A549 (cell line): Measurements from ENCODE around the gene SLC39A11. TPM values are rescaled to one million over a fixed set of nuclear protein-coding genes. Genes with fewer than 3 reads are reported as not detected.

Experiments used
- ATAC-seq, 2 experiments: fragments of 200-7000 bp in 1 of 2; fragments of >200 bp in 1 of 2; cut with Nextera tagmentation in 1 of 2; cut with Tn5 transposase in 1 of 2; 3 replicates each; pipeline versions ENCODE4 v1.8.0 to v1.9.1; 2018 to 2020; ENCODE audit warnings: mild to moderate bottlenecking in 1 of 2, moderate library complexity in 1 of 2
- CTCF ChIA-PET: fragments of 300-600 bp; sonication (Branson Sonifier 250); formaldehyde crosslinking; extraction: SDS; loops from one replicate; lab custom pipeline; 2021; ENCODE audit warnings: antibody characterized with exemption, inconsistent platforms; lab: Yijun Ruan, JAX
- POLR2A ChIA-PET: fragments of 350-600 bp; formaldehyde crosslinking; extraction: SDS; loops from one replicate; lab custom pipeline; 2021; ENCODE audit warnings: antibody characterized with exemption, inconsistent platforms; lab: Yijun Ruan, JAX
- DNase-seq, 2 experiments: peaks; one replicate each; pipeline versions ENCODE4 v3.0.0 to v3.0.0-alpha.2; 2011 to 2016; ENCODE audit warnings: low read depth in 1 of 2, low spot score in 1 of 2
- FAIRE-seq: peaks from 2 replicates; lab custom pipeline; 2011; peaks lifted over from hg19 to GRCh38; lab: Jason Lieb, UNC
- H3K27ac ChIP-seq, 2 experiments: fragments of >200 bp; sonication (Bioruptor Twin); formaldehyde crosslinking; 3 replicates each; pipeline ENCODE4 v1.5.1; 2016 to 2017
- H3K4me1 ChIP-seq: fragments of >200 bp; sonication (Bioruptor Twin); formaldehyde crosslinking; 3 replicates; pipeline ENCODE4 v1.6.1; 2016
- H3K4me2 ChIP-seq: fragments of >200 bp; sonication (Bioruptor Twin); formaldehyde crosslinking; 3 replicates; pipeline ENCODE4 v1.6.1; 2016
- H3K4me3 ChIP-seq: fragments of >200 bp; sonication (Bioruptor Twin); formaldehyde crosslinking; 3 replicates; pipeline ENCODE4 v1.5.1; 2016
- H3K9me3 ChIP-seq: fragments of >200 bp; sonication (Bioruptor Twin); formaldehyde crosslinking; 3 replicates; pipeline ENCODE4 v1.6.1; 2016
- ATOH8 ChIP-seq: fragments of 250-450 bp; sonication (Bioruptor Pico); IDR thresholded peaks from 2 replicates; pipeline ENCODE4 v1.5.0; 2020; ENCODE audit warnings: low read depth, mild to moderate bottlenecking, moderate library complexity
- BCL3 ChIP-seq: fragments of >200 bp; sonication (Bioruptor Twin); formaldehyde crosslinking; IDR thresholded peaks from 3 replicates; pipeline ENCODE4 v1.6.1; 2016
- CBX8 ChIP-seq: fragments of 200-600 bp; sonication (generic); IDR thresholded peaks from 2 replicates; pipeline ENCODE4 v1.6.1; 2016
- E2F6 ChIP-seq: IDR thresholded peaks from 2 replicates; pipeline ENCODE4 v1.6.1; 2012; ENCODE audit warnings: low read depth, borderline replicate concordance
- FOXS1 ChIP-seq: fragments of 250-450 bp; sonication (Bioruptor Pico); IDR thresholded peaks from 2 replicates; pipeline ENCODE4 v1.5.0; 2020; ENCODE audit warnings: mild to moderate bottlenecking, moderate library complexity
- HDAC2 ChIP-seq: fragments of 200-600 bp; sonication (generic); IDR thresholded peaks from 2 replicates; pipeline ENCODE4 v1.6.1; 2016
- HES2 ChIP-seq: fragments of >200 bp; sonication (Bioruptor Twin); formaldehyde crosslinking; IDR thresholded peaks from 2 replicates; pipeline ENCODE4 v1.6.1; 2016
- HEYL ChIP-seq: fragments of 250-450 bp; sonication (Bioruptor Pico); IDR thresholded peaks from 2 replicates; pipeline ENCODE4 v1.8.0; 2021; ENCODE audit warnings: mild to moderate bottlenecking, moderate library complexity
- HOXB13 ChIP-seq: fragments of 250-450 bp; sonication (Bioruptor Pico); IDR thresholded peaks from 2 replicates; pipeline ENCODE4 v1.5.0; 2020; ENCODE audit warnings: low read depth, mild to moderate bottlenecking, moderate library complexity
- JUNB ChIP-seq: fragments of >200 bp; sonication (Bioruptor Twin); formaldehyde crosslinking; IDR thresholded peaks from 2 replicates; pipeline ENCODE4 v1.6.1; 2016
- KDM1A ChIP-seq: fragments of 200-600 bp; sonication (generic); IDR thresholded peaks from 2 replicates; pipeline ENCODE4 v1.6.1; 2016; ENCODE audit warnings: low read depth, mild to moderate bottlenecking
- KDM5A ChIP-seq: fragments of 200-600 bp; sonication (generic); IDR thresholded peaks from 2 replicates; pipeline ENCODE4 v1.6.1; 2016; ENCODE audit warnings: antibody characterized with exemption, mild to moderate bottlenecking
- MAZ ChIP-seq: fragments of 150-350 bp; IDR thresholded peaks from 2 replicates; pipeline ENCODE4 v1.6.1; 2014; ENCODE audit warnings: antibody characterized with exemption, low read depth, low read length, borderline replicate concordance
- MYC ChIP-seq: IDR thresholded peaks from 2 replicates; pipeline ENCODE4 v1.6.1; 2012; ENCODE audit warnings: mild to moderate bottlenecking, inconsistent platforms, low read length, improper control_type of control experiment, borderline replicate concordance
- NR3C1 ChIP-seq: fragments of >200 bp; sonication (Bioruptor Twin); formaldehyde crosslinking; IDR thresholded peaks from 3 replicates; pipeline ENCODE4 v1.6.1; 2017
- POLR2A ChIP-seq: IDR thresholded peaks from 2 replicates; pipeline ENCODE4 v1.6.1; 2012; ENCODE audit warnings: mild to moderate bottlenecking, low read length
- SMC3 ChIP-seq: fragments of >200 bp; sonication (Bioruptor Twin); formaldehyde crosslinking; IDR thresholded peaks from 3 replicates; pipeline ENCODE4 v1.6.1; 2018; ENCODE audit warnings: inconsistent platforms
- SREBF2 ChIP-seq: fragments of 450-650 bp; IDR thresholded peaks from 2 replicates; pipeline ENCODE4 v1.6.1; 2014; ENCODE audit warnings: mild to moderate bottlenecking, moderate library complexity
- ZC3H11A ChIP-seq: fragments of 450-650 bp; IDR thresholded peaks from 2 replicates; pipeline ENCODE4 v1.6.1; 2014; ENCODE audit warnings: antibody characterized with exemption, mild to moderate bottlenecking
- WGBS: methylation state at CpG from one replicate; pipeline ENCODE4 v1.1.6; 2017; ENCODE audit errors: missing lambda C conversion rate; 5-methylcytosine and 5-hydroxymethylcytosine counted together
- polyA plus RNA-seq, 4 experiments: library from polyadenylated mRNA; depleted of rRNA in 3 of 4; stranded (reverse); fragments of >200 nt; fragmentation: RNase III in 1 of 4; extraction: RNeasy Plus Mini Kit Qiagen cat#74134 plus additional on column Dnase treatment in 1 of 4; gene quantifications; 2 replicates in 3 of 4; 3 replicates in 1 of 4; pipeline ENCODE4 v1.2.3, GENCODE V29; 2011 to 2017
- TF ChIP-seq, protein P1 (sequence below): fragments of 150-350 bp; IDR thresholded peaks from 2 replicates; pipeline ENCODE4 v1.6.1; 2014; ENCODE audit warnings: low read depth, mild to moderate bottlenecking, low read length

The SLC39A11 gene
- polyA plus RNA-seq, 2 of the 4 experiments (the other 2 are of a cell fraction) = 18.4 to 25.2 TPM

DNA sequence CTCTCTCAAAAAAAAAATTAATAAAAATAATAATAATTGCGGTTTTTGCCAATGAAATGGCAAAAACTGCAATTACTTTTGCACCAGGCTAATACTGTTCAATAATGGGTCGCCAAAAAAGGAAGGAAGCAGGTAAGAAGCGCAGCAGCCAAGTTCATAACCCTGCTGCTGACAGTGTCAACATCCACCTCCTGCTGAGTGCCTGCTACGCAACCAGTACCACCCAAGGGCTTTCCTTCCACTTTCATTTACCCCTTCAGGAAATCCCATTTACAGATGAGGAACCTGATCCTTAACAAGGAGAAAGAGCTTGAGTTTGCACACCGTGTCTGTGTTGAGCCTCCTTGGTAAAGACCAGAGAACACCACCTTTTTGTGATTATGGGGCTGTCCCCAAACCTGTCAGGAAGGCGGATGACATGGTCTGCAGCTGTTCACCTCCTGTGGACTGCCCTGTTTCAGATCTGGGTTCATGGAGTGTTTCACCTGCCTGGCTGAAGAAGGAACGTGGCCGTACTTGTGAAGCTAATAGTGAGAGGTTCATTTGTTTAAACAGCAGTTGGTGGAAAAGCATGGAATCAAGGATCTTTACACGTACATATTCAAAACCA, 378.0 kb downstream of the SLC39A11 start (continued):
- 0 out of 2 replicates have a peak, but pooled peaks have one; percentile 11 for TF ChIP-seq HES2
- TF ChIP-seq HEYL (CRISPR knock-in tag) = no peak
- peak; percentile 47 for TF ChIP-seq JUNB
- 0 out of 3 replicates have a peak, but pooled peaks have one; percentile 21 for TF ChIP-seq BCL3
- TF ChIP-seq KDM5A = no peak

GRCh38 chr17:72713701-72714100, 378.8 kb downstream of the SLC39A11 start:
- POLR2A ChIA-PET = no interaction called here
- CTCF ChIA-PET = interaction anchor here (0.7 to 22.2 kb wide), 5 partner anchors 9 to 153 kb away, joined by 3 to 578 read pairs (median 6); no protein-coding TSS in a partner anchor
- WGBS = 85% methylated on average over 7 of the region's 7 CpGs

GRCh38 chr17:72711521-72712310, 380.8 kb downstream of the SLC39A11 start:
- peaks cover 34% of the 10 kb centered on the region for H3K4me1 ChIP-seq
- DNase-seq (no peak), FAIRE-seq (no peak), ATAC-seq (no peak)
- POLR2A ChIA-PET = interaction anchor here (1.2 kb wide), 1 partner anchor 119 kb away, joined by 7 read pairs; no protein-coding TSS in a partner anchor
- H3K27ac ChIP-seq = peak overlapping the region; percentile 53 to 84; a peak in 5 of 6 replicates
- CTCF ChIA-PET = interaction anchor here (0.6 to 22.2 kb wide), 5 partner anchors 14 to 363 kb away, joined by 3 to 578 read pairs (median 4); no protein-coding TSS in a partner anchor
- peaks cover 41% of the 10 kb centered on the region for H3K9me3 ChIP-seq
- WGBS = 92% methylated on average over 3 of the region's 3 CpGs
- no peak overlapping the region for H3K4me3 ChIP-seq
- no peak for TF ChIP-seq HES2
- TF ChIP-seq E2F6 = no peak
- TF ChIP-seq POLR2A = no peak
- H3K4me2 ChIP-seq = no peak overlapping the region

More at GRCh38 chr17:72713701-72714100, 378.8 kb downstream of the SLC39A11 start:
- 0 out of 2 replicates have a peak, but pooled peaks have one; percentile 14 for TF ChIP-seq HOXB13 (CRISPR knock-in tag)
- TF ChIP-seq KDM1A = peak; percentile 85
- no peak for TF ChIP-seq CBX8
- no peak for TF ChIP-seq NR3C1
- no peak for TF ChIP-seq ATOH8 (CRISPR knock-in tag)
- TF ChIP-seq, protein P1, sequence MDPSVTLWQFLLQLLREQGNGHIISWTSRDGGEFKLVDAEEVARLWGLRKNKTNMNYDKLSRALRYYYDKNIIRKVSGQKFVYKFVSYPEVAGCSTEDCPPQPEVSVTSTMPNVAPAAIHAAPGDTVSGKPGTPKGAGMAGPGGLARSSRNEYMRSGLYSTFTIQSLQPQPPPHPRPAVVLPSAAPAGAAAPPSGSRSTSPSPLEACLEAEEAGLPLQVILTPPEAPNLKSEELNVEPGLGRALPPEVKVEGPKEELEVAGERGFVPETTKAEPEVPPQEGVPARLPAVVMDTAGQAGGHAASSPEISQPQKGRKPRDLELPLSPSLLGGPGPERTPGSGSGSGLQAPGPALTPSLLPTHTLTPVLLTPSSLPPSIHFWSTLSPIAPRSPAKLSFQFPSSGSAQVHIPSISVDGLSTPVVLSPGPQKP = no peak
- no peak for TF ChIP-seq SREBF2
- TF ChIP-seq ZC3H11A = no peak
- no peak for TF ChIP-seq FOXS1 (CRISPR knock-in tag)
- no peak for TF ChIP-seq MYC
- peak; percentile 86 for TF ChIP-seq HDAC2
- TF ChIP-seq MAZ = no peak
- TF ChIP-seq SMC3 = no peak
- DNase-seq (no peak), FAIRE-seq (no peak), ATAC-seq (no peak)
- Histone ChIP-seq H3K4me3 (no peak overlapping the region), H3K4me1 (peaks cover 41% of the 10 kb centered on the region), H3K9me3 (peaks cover 28% of the 10 kb centered on the region), H3K4me2 (no peak overlapping the region), H3K27ac (peak overlapping the region; percentile 84 to 85)
